GM11168 (cell line): ENCODE results near the gene ZBTB7C.

Experiments
- in situ Hi-C: fragments of 300-500 bp; cut with MboI; formaldehyde crosslinking; loops from one replicate; pipeline ENCODE4 v1.12.0; 2022; ENCODE audit warnings: low sequenced_read_pairs; ENCODE audit not compliant: unreplicated experiment

Gene ZBTB7C

GRCh38 chr18:48002933-48003365, 406.2 kb downstream of the ZBTB7C start:
- in situ Hi-C loops = no loop called here

- in situ Hi-C loops = no loop called here
Observed at GRCh38 chr18:48000701-48001100, 408.5 kb downstream of the ZBTB7C start.

- in situ Hi-C loops = no loop called here
Observed at GRCh38 chr18:47999801-48000248, 409.4 kb downstream of the ZBTB7C start.

- in situ Hi-C loops = no loop called here
Observed at GRCh38 chr18:47997338-47997780, 411.8 kb downstream of the ZBTB7C start.

- in situ Hi-C loops = no loop called here
Observed at GRCh38 chr18:47996091-47996541, 413.1 kb downstream of the ZBTB7C start.

- in situ Hi-C loops = no loop called here
Observed at GRCh38 chr18:47995654-47996053, 413.5 kb downstream of the ZBTB7C start.

GRCh38 chr18:47993409-47993808, 415.8 kb downstream of the ZBTB7C start:
- in situ Hi-C loops = no loop called here

- in situ Hi-C loops = no loop called here
Observed at GRCh38 chr18:47992976-47993375, 416.2 kb downstream of the ZBTB7C start.

GRCh38 chr18:47992266-47992665, 416.9 kb downstream of the ZBTB7C start:
- in situ Hi-C loops = no loop called here

- in situ Hi-C loops = no loop called here
Observed at GRCh38 chr18:47990981-47991380, 418.2 kb downstream of the ZBTB7C start.

- in situ Hi-C loops = no loop called here
Observed at GRCh38 chr18:47987388-47987699, 421.8 kb downstream of the ZBTB7C start.

GRCh38 chr18:47986620-47987387, 422.4 kb downstream of the ZBTB7C start:
- in situ Hi-C loops = no loop called here

GRCh38 chr18:47985866-47986265, 423.3 kb downstream of the ZBTB7C start:
- in situ Hi-C loops = no loop called here

GRCh38 chr18:47984991-47985390, 424.2 kb downstream of the ZBTB7C start:
- in situ Hi-C loops = no loop called here

GRCh38 chr18:47983946-47984345, 425.2 kb downstream of the ZBTB7C start:
- in situ Hi-C loops = no loop called here

GRCh38 chr18:47983055-47983454, 426.1 kb downstream of the ZBTB7C start:
- in situ Hi-C loops = no loop called here

GRCh38 chr18:47981830-47982229, 427.4 kb downstream of the ZBTB7C start:
- in situ Hi-C loops = no loop called here

GRCh38 chr18:47981320-47981719, 427.9 kb downstream of the ZBTB7C start:
- in situ Hi-C loops = no loop called here

GRCh38 chr18:47979611-47980200, 429.5 kb downstream of the ZBTB7C start:
- in situ Hi-C loops = no loop called here

- in situ Hi-C loops = no loop called here
Observed at GRCh38 chr18:47978603-47979002, 430.6 kb downstream of the ZBTB7C start.

GRCh38 chr18:47978141-47978540, 431.0 kb downstream of the ZBTB7C start:
- in situ Hi-C loops = no loop called here
